SK-N-MC (cell line): ENCODE measurements around the gene FBXO11.

Source experiments
- EZH2 ChIP-seq: fragments of 200-600 bp; sonication (generic); IDR thresholded peaks from one replicate; pipeline ENCODE4 v1.6.1; 2017; ENCODE audit warnings: antibody characterized with exemption
- POLR2AphosphoS5 ChIP-seq: IDR thresholded peaks from 2 replicates; pipeline ENCODE4 v1.6.1; 2012; ENCODE audit warnings: mild to moderate bottlenecking, low read depth, low read length, borderline replicate concordance

DNA sequence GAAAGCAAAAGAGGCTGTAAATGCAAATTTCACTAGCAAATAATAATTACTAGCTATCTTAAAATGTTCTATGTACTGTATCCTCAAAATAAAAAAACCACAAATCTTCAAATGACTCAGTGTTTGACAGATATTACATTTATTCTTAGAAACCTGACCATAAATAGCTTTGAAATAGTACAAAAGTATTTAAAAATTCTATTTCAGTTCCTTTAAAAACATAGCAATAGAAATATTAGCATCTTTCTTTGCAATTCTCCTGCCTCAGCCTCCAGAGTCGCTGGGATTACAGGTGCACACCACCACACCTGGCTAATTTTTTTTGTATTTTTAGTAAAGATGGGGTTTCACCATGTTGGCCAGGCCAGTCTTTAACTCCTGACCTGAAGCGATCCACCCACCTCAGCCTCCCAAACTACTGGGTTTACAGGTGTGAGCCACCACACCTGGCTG, 72.8 kb downstream of the FBXO11 start:
- TF ChIP-seq EZH2 (no peak), POLR2AphosphoS5 (no peak)
